Activated gamma-delta T cell (primary cell): ENCODE data around the gene MSH3.
"Not testable (repeated sequence)": the region's sequence is repeated elsewhere in the genome, so short reads cannot be mapped to it uniquely, and the experiment has no call there.

Experiments
- DNase-seq: peaks from one replicate; lab custom pipeline; 2025; lab: John Stamatoyannopoulos, UW

The MSH3 gene

DNA sequence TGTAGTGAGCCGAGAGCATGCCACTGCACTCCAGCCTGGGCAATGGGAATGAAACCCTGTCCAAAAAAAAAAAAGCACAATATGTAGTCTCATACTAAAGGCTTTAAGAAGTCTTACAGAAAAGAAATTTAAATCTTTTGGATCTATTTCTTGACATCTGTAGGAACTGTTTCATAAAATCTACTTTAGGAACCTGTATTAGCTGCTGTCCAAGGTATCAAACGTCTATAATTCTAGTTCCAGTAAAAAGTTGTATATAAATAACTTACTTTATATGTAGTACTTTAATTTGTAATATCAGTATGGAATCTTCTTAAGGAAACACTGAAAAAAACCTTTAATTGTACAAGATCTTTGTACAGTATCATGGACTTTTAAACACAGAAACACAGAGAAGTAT is 199.0 kb downstream of the MSH3 start:
- no peak for DNase-seq

DNA sequence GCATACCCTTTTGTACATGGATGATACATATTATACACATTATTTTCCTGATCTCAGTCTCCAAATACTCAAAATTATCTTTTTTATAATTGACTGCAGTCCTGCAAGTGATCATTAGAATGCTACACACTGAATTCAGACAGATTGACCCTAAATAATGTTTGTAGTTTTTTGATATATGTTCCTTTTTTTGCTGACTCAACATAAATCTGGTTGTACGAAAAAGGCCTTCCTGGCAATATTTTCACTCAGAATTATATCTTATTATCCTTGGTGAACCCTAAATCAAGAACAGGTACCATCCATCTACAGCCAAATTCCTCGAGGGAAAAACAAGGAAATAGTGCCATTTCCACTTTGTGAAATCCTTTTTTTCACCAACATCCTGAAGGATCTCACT is 200.1 kb downstream of the MSH3 start:
- DNase-seq = no peak

DNA sequence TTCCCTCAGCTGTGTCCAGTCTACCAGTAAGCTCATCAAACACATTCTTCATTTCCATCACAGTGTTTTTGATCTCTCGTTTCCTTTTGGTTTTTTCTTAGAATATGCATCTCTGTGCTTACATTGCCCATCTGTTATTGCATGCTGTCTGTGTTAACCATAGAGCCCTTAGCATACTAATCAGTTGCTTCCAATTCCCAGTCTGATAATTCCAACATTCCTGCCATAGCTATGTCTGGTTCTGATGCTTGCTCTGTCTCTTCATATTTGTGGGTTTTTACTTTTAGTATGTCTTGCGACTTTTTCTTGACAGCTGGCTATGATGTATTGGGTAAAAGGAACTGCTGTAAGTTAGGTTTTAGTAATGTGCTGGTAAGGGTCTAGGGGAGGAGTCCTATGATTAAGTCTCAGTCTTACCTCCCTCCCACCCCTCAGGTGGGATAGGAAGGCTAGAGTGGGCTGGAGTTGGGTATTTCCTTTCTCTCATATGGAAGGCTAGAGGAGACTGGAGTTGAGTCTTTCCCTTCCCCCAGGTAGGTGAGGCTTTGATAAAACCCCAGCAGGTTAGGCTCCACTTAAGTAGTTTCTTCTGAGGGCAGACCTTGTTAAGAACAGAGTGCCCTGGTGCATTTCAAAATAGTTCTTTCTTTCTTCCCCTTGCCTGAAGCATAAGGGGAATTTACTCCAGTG is 206.6 kb downstream of the MSH3 start:
- DNase-seq = no peak

DNA sequence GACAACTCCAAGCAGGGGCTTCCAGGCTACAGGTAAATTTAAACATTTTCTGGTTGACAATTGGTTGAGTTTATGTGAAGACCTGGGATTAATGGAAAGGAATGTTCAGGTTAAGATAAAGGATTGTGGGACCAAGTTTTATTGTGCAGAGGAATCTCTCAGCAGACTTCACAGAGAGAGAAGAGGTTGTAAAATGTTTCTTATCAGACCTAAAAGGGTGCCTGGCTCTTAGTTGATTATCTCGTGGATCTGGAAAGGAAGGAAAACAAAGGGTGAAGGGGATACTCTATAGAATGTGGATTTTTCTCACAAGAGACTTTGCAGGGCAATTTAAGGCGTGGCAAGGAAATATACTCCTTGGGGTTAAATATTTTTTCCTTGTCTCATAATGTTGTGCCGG is 209.3 kb downstream of the MSH3 start:
- DNase-seq = no peak

DNA sequence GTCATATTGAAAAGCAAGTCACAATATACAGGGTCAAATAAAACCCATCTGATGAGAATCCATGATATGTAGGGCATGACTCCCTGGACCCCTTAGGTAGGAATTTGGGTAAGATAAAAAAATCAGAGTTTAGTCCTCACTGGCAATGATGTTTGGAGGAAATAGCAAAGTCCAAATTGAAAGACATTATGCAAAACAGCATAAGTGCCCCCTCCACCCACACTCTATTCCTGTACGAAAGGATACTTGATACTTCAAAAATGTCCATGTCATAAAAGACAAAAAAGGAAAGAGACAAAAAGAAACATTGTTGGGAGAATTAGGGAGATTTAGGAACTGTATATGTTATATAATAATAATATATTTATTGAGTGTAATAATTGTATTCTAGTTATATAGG is 209.7 kb downstream of the MSH3 start:
- no peak for DNase-seq

DNA sequence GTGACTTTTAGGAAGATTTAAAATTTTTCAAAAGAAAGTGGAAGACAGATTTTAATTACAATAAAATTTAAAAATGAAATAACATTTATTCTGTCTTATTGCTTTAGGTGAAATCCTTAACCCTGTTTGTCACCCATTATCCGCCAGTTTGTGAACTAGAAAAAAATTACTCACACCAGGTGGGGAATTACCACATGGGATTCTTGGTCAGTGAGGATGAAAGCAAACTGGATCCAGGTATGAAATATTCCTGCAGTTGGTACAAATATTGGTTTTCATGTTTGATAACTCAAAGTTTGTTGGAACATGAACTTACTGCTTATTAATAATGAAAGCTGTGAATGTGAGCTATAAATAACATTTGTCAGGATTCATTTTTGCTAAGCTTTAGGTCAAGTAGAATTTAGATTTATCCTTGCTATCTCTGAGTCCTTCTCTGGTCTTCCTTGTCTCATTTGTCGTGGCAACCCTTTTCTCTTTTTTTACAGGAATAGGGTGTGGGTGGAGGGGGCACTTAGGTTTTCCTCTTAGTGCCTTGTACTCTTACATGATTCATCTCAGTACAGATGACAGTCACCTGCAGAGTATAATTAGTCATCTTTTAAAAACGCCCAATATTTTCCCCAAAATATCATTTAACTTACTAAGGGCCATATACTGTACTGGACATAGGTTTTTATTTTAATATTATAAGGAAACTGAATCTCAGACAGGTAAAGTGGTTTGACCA is 210.4 kb downstream of the MSH3 start:
- DNase-seq = no peak

DNA sequence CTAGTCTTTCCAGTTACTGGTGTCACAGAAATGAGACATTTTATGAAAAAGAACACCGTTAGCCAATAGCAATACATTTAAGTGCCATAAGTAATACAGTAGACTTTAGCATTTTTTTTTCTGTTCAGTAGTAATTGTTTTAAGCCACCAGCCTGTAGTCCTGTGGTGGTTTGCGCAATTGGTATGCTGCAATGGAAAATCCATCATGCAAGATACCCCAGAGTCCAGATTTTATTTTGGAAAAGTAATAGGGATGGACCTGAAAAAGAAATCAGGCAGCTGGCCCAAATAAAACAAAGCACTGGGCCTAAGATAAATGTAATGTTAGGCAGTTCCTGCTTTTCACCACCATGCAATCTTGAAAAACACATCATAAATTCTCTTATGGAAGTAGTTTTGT is 211.1 kb downstream of the MSH3 start:
- no peak for DNase-seq

DNA sequence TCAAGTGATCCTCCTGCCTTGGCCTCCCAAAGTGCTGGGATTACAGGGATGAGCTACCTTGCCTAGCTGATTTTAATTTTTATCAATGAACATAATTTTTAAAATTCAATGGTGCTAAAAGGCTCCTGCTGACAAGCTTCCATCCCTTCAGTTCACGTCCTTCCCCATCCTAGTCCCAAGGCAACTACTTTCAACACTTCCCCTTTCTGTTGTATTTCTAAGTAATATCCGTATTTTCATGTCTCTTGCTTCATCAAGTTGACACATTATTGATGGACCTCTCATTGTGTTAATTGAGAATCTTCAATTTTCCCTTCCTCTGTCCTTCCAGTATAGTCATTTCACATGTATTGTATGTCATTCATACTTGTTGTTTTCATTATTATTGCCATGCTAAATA is 211.9 kb downstream of the MSH3 start:
- DNase-seq = no peak

DNA sequence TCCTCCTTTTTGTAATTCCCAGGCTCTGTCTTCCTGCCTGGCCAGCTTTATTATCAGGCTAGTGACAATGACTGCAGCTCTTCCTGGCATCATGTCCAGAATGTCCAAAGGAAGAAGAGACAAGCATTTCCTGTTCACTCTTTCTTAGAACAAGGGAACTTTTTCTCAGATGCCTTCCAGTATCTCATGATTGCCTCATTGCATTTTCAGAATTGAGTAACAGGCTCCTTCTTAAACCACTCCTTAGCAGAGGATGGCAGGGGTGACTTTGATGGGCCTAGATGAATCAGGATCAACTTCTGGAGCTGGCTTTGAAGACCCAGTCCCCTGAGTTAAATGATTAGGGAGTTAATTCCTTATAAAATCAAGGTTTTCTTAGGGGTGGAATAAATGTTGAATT is 212.8 kb downstream of the MSH3 start:
- DNase-seq = no peak

DNA sequence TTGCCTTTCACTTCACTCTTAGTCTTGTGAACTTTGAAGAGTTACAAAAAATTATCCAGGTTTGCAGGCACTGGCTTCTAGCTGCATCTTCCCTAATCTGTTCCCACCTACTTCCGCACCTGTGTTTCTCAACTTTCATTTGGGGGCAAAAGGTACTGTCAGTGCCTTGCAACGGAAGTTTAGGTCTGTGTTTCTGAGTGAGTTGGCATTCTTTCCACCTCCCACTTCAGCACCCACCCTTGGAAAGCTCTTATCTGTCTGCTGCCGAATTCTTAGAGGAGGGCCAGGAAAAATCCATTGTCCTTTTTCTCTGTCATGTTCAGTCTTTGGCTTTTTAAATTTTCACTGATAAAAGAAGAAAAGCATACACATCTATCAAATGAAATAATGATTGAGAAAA is 216.0 kb downstream of the MSH3 start:
- no peak for DNase-seq

DNA sequence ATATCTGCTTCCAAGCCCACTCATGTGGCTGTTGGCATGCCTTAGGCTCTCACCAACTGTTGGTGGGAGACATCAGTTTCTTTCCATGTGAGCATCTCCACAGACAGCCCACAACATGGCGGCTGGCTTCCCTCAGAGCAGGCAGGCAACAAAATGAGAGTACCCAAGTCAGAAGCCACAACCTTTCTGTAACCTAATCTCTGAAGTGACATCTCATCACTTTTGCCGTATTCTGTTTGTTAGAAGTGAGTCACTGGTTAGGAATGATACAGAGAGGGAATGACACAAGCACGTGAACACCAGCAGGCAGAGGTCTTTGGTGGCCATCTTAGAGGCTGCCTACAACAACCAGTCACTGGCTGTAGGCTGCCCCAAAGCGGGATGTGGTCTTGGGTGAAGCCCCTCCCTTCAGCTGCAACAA is 217.1 kb downstream of the MSH3 start:
- DNase-seq = no peak

DNA sequence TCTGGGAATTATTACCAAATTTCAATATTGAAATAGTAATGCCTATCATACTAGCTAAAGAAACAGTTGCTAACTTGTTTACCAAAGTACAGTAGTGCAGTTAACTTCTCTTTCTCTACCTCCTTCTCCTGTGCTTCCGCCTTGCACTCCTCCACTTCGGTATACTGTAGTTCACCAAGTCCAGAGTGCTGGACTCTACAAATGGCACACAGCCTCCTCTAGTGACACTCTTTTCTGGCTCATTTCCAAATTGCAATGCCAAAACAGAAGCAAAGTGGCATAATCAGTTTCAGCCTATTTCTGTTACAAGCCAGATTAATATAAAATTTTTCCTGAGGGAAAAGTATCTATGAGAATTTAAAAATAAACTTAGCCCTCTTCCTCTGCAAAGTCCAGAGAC is 219.7 kb downstream of the MSH3 start:
- DNase-seq = no peak

DNA sequence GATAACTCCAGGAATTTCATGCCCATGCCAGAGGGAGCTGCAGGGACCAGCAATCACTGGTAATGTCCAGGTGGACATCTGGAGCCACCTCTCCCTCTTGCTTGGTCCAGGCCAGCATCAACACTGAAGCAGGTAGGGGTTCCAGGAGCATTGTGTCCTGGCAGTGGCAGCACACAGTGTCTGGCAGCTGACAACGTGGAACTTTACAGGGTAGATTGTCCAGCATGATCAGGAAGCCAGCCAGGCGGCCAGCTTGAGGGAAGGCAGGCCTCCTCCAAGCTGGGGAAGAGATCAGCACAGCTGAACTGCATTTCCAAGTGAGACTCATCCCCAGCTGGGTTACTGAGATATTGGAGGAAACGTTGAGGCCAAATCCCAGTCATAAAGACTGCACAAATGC is 223.1 kb downstream of the MSH3 start:
- DNase-seq = no peak

DNA sequence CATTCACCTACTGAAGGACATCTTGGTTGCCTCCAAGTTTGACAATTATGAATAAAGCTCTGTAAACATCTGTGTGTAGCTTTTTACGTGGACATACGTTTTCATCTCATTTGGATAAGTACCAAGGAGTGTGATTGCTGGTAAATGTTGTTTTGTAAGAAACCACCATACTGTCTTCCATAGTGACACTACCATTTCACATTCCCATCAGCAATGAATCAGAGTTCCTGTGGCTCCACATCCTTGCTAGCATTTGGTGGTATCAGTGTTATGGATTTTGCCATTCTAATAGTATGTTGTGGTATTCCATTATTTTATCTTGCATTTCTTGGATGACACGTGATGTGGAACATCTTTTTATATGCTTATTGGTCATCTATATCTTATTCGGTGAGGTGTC is 227.3 kb downstream of the MSH3 start:
- no peak for DNase-seq

DNA sequence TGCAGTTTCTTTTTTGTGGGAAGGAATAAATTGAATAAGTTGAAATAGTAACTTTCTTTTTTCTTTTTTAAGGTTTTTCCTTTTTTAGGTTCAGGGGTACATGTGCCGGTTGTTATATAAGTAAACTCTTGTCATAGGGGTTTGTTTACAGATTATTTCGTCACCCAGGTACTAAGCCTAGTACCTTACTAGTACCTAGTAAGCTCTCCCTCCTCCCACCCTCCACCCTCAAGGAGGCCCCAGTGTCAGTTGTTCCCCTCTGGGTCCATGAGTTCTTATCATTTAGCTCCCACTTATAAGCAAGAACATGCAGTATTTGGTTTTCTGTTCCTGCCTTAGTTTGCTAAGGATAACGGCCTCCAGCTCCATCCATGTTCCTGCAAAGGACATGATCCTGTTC is 228.9 kb downstream of the MSH3 start:
- DNase-seq = not testable (repeated sequence)

DNA sequence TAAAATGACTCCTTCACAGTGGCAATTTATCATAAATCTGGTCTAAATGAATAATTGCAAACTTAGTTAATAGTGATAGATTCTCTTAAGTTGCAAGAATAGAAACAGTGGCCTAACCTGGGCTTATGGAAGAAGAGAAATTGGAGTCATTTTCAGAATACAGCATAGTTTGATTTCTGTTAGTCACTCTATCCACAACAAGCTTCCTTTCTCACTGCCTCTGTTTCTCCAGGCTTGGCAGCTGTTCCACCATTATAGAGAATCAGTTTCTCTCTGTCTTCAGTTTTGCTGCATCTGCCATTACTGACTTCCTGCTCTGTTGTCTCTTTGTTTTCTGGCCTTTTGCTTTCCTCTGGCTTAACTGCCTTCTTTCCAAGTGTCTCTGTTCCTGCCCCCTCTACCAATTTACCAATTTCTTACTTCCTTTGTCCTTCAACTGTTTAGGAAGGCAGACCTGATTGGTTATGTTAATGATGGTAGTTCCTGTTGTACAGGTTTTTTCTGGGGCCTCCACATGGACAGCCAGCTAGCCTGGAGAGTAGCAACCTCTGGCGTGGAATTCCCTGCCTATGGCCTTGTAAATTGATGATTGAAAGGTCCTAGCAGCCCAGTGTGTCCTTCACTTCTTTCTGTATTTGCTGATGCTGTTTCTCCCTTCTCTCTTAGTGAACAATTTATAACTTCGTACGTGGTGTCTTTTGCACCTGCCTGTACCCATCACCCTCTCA is 229.8 kb downstream of the MSH3 start:
- no peak for DNase-seq

DNA sequence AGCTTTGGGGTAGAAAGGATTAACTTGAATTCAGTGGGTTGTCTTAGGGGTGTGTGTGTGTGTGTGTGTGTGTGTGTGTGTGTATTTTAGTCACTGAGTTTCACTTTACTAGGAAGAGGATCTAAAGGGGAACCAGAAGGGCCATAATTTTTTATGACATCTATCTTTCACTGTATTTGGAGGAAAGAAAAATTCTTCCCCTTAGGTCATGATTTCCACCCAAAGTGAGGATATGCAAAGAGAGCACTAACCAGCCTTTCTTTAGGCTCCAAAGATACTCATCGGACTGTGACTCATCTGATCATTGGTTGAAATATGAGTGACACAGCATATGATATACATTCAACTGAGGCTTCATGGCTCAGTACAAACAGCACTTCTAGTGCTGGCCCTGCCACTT is 230.5 kb downstream of the MSH3 start:
- DNase-seq = no peak

DNA sequence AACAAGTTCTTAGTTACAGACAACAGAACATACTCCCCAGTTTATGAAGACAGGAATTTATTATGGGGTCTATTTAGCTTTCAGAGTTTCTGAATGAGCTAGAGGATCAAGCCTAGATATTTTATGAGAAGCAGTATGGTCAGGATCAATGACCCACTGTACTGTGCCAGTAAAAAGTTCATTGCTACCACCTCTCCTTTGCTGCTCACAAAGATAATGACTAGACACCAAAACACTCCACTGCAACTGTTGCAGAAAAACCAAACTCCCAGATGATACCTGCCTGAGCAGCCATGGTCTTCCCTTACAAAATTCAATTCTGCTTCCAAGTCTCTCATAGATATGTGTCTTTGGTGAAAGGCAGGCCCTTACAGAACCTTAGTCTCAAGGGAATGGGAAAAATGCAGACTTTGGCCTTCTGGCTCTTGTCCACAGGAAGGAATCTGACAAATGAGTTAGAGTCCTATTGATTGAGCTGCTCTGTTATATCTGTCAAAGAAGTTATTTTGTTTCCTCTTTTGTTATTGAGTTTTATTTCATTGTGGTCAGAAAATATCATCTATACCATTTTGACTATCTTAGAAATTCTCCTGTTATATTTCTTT is 231.0 kb downstream of the MSH3 start:
- DNase-seq = no peak

DNA sequence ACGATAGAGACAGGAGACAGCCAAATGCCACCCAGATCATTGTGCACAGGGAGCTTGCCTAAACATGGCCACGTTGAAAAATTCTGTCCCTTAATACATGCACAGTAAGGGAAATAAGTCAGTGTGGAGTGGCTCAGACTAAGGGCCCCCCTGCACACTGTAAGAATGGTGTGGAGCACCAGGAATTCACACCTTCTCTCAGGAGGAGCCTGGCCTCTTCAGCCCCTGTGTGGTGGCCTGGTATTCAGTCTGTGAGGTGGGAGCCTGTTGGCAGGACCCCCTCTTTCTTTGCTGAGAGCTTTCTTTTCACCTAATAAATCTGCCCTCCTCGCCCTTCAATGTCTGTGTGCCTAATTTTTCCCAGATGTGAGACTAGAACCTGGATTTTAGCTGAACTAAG is 239.6 kb downstream of the MSH3 start:
- no peak for DNase-seq

DNA sequence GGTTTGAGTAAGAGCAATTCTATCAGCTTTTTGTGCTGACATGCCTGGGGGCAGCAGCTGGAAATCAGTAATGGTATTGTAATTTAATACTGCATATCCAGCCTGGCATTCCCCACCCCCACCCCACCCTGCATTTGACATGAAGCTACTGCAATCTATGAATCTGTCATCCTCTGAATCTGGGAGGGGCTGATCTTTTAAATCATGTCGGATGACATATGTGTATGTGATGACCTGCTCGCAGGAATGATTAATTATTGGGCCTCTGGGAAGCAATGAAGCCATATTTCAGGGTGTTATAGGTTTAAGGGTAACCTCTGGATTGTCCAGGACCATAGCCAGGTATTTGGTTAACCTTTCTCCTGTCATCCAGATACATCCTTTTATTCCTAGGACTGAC is 241.1 kb downstream of the MSH3 start:
- DNase-seq = no peak

DNA sequence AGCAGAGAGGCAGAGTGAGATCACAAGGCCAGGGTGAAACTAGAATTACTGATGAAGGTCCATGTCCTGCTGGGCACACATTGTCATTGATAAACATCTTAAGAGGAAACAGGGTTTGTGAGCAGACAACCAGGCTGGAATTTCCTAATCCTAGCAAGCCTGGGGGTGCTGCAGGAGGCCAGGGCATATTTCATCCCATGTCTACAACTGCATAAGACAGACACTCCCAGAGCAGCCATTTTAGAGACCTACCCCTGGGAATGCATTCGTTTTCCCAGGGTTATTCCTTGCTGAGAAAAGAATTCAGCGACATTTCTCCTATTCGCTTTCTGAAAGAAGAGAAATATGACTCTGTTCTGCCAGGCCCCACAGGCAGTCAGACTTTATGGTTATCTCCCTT is 248.2 kb downstream of the MSH3 start:
- DNase-seq = not testable (repeated sequence)

DNA sequence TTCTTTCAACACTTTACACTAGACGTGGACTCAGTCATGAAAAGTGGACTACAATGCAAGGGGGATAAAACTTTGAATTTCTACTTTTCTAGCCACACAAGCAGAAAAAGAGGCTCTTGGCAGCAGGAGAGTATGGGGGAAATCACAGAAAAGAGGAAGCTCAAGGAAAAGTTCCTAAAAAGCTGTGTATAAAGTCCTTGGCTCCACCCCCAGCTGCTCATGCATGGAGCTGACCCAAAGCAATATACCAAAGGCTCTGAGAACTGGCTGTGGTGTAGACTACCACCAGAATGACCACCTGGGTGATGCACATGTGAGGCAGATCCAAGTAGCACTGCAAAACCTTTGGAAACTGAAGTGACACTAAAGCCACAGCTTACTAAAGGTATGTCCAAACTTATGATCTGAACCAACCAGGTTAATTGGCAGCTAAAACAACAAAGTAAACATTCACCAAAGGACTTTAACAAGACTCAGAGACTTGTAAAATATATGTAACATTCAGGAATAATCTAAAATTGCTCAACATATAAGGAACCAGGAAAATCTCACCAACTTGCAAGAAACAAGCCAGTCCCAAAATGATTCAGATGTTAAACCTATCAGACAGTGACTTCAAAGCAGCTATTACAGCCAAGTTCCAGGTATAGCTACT is 250.2 kb downstream of the MSH3 start:
- DNase-seq = no peak
